Activated CD4-positive, alpha-beta T cell treated with anti-CD3 and anti-CD28 coated beads for 4 hours (primary cell): ENCODE data around the gene PRKCSH.
"Not testable (repeated sequence)": the region's sequence is repeated elsewhere in the genome, so short reads cannot be mapped to it uniquely, and the experiment has no call there.

Source experiments
- DNase-seq, 2 donors: peaks; one replicate each; pipeline ENCODE4 v3.0.0-alpha.2; 2020

Gene PRKCSH

GRCh38 chr19:11451327-11451870 is 16.0 kb downstream of the PRKCSH start:
- no peak for DNase-seq

GRCh38 chr19:11451871-11452619 is 16.6 kb downstream of the PRKCSH start:
- no peak for DNase-seq

GRCh38 chr19:11452620-11453310 is 17.3 kb downstream of the PRKCSH start:
- no peak for DNase-seq

DNA sequence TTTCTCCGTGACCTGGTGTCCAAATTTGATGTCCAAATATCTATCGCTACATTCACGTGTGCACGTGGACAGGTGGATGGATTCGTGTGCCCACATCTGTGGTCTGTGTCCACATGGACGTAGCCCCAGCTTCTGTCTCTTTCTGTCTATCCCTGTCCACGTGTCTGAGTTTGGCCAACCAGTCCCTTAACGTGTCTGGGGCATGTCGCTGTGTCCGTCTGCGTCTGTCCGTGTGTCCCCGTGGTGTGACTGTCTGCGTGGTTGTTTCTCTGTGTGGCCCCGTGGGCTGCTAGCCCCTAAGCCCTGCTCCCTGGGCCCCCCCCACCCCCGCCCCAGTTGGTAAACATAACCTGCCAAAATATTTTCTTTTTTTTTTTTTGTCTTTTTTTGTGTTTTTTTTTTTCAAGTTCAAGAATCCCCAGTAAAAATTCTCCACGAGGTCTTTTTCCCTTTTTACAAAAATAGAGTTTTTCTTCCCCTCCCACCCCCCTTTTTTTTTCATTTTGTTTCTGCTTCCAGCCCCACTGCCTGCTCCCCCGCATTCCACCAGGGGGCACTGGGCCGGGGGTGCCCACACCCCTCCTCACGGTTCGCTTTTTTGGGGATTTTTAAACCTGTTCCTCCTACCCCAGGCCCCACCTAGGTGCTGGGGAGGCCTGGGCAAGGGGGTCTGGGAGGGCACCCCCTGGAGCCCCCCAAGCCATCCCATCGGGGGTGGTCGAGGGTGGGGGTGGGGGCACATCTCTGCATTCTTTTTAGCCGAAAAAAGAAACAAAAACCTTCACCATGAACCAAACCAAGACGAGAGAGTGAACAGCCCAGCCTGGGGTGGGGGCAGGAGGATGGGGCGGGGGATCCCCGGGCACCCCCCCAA is 18.3 kb downstream of the PRKCSH start:
- peak in 1 of 2 donors; percentile 16 for DNase-seq

GRCh38 chr19:11455233-11455554 is 19.8 kb downstream of the PRKCSH start:
- not testable (repeated sequence) for DNase-seq

- DNase-seq: no peak
These were observed 21.2 kb downstream of the PRKCSH start for GRCh38 chr19:11456659-11457058.

DNA sequence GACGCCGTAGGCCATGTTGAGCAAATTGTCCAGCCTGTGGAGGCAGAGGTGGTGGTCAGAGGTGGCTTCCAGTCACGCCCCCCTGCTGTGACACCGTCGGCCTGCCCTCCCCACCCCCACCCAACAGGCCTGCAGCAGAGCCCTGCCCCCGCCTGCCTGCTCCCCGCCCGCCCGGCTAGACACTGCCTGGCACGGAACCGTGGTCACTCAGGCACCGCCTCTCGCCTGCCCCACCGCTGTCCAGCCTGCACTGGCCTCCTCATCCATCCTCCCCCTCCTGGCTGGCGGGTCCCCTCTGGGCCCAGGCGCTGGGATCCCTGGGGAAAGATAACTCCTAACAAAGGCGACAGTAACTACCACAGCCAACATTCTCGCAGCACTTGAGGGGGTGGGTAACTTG is 21.7 kb downstream of the PRKCSH start:
- DNase-seq: no peak

DNA sequence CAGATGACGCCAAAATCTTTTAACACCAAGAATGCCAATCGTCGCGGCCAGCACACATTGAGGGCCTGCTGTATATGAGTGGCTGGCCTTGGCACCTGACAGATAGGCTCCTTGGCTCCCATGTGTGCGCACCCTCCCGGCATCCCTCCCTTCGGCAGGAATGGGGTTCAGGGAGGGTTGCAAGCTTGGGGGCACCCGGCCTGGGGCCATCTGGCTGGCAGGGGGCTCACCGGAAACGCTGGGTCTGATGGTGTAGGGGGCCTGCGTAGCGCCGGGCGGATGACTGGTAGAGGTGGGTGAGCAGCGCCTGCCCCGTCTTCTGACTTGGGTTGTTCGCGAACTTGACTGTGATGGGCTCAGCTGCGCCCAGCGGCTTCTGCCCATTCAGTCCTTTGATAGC is 22.4 kb downstream of the PRKCSH start:
- DNase-seq: no peak

DNA sequence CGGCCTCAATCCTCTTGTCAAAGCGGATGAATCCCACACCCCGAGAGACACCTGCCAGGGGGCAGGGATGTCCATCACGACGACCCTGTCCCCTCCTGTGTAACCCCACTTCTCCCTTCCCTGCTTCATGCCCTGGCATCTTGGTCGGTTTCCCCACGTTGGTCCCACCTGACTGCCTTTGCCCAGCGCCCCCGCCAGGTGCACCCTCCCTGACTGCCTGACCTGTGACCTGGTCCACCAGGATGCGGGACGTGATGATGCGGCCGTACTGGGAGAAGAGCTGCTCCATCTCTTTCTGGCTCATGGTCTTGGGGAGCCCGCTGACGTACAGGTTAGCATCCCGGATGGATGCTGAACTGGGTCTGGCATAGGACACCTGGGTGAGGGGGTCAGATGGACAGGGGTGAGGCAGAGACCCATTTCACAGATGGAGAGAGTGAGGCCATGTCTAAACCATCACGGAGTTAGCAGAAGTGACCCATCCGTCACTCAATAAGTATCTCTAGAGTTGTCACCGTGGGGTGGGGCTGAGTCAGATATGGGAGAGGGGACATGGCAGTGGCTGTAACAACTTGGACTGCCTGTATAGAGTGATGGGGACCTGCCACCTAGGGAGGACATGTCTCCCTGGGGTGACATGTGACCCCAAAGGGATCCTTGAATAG is 22.9 kb downstream of the PRKCSH start:
- no peak for DNase-seq

GRCh38 chr19:11458912-11459311 is 23.5 kb downstream of the PRKCSH start:
- not testable (repeated sequence) for DNase-seq

- DNase-seq: no peak
These were observed 24.8 kb downstream of the PRKCSH start for GRCh38 chr19:11460207-11460606.

DNA sequence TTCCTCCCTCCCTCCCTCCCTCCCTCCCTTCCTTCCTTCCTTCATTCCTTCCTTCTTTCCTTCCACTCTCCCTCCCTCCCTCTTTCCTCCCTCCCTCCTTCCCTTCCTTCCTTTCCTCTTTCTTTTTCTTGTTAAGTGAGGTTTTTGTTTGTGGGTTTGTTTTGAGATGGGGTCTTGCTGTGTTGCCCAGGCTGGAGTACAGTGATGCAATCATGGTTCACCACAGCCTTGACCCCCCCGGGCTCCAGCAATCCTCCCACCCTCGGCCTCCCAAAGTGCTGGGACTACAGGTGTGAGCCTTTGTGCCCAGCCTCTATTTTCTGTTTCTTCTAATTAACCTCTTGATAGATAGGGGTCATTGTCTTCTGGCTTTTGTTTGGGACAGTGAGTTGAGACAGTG is 26.0 kb downstream of the PRKCSH start:
- DNase-seq: no peak

DNA sequence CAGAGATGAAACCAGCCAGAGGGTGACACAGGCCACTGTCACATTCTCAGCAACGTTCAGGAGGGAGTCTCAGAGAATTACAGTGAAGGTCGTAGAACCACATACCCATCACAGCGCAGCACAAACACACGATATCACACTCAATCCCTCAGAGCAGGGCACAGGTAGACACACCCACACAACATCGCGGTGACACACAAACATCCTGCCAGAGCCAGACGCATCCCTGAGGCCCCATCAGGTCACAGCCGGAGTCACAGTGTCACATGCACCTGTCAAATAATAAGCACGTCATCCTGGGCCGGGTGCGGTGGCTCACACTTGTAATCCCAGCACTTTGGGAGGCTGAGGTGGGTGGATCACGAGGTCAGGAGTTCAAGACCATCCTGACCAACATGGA is 28.0 kb downstream of the PRKCSH start:
- no peak for DNase-seq

DNA sequence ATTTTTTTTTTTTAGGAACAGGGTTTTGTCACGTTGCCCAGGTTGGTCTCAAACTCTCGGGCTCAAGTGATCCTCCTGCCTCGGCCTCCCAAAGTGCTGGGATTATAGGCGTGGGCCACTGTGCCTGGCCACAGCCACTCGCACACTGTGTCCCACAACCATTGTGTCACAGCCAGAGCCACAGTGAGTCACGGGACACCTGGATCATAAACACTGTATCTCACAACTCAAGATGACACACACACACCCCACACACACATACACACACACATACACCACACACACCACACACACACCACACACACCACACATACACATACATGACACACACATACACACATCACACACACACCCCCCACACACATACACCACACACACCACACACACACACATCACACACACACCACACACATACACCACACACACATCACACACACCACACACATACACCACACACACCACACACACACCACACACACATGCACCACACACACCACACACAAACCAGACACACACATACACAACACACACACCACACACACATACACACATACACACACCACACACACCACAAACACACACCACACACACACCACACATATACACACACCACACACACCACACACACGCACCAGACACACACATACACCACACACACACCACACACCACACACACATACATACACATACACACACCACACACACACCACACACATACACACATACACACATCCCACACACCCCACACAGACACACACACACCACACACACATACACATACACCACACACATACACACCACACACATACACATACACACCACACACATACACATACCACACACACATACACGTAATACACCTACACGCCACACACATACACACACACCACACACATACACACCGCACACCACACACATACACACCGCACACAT is 29.2 kb downstream of the PRKCSH start:
- no peak for DNase-seq

DNA sequence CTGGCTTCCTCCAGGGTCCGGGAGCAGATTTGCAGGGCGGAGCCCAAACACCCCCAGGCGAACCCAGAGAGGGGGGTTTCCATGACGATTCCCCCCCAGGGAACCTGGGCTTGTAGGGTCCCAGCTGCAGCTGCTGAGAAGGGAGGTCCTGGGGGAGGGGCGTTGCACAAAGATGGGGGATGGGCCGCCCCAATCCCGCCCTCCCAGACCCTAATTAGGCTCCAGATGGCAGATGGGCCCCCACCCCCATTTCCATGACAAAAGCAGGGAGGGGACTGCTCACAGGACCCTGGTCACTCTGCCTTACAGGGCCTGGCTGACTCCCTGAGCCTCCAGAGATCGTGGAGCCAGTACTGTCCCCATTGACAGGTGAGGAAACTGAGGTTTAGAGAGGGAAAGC is 30.2 kb downstream of the PRKCSH start:
- no peak for DNase-seq

DNA sequence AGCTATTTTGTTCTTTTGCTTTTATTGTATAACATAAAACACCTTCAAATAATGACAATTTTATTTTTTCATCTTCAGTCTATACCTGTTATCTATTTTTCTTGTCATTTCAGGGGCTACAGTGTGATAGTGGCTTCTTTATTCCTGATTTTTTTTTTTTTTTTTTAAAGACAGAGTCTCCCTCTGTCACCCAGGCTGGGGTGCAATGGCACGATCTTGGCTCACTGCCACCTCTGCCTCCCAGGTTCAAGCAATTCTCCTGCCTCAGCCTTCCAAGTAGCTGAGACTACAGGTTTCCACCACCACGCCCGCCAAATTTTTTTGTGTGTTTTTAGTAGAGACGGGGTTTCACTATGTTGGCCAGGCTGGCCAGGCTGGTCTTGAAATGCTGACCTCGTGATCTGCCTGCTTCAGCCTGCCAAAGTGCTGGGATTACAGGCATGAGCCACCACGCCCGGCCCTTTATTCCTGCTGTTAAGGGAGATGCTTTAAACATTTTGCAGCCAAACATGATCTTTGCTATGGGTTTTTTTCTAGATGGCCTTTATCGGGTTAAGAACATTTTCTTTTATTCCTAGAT is 32.9 kb downstream of the PRKCSH start:
- DNase-seq: not testable (repeated sequence)

- no peak for DNase-seq
These were observed 38.3 kb downstream of the PRKCSH start for GRCh38 chr19:11473725-11474124.

DNA sequence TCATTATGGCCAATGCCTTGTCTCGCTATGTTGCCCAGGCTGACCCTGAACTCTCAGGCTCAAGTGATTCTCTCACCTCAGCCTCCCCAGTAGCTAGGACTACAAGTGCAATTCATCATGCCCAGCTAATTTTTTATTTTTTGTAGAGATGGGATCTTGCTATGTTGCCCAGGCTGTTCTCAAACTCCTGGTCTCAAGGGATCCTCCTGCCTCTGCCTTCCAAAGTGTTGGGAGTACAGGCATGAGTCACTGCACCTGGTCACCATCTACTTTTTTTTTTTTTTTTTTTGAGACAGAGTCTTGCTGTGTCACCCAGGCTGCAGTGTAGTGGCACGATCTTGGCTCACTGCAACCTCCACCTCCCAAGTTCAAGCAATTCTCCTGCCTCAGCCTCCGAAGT is 39.9 kb downstream of the PRKCSH start:
- DNase-seq: not testable (repeated sequence)

GRCh38 chr19:11475861-11476260 is 40.4 kb downstream of the PRKCSH start:
- DNase-seq: no peak

GRCh38 chr19:11478167-11479089 is 43.0 kb downstream of the PRKCSH start:
- no peak for DNase-seq
